HG03060 (cell line): Measurements from ENCODE around the gene ALDH3B1.
"Not testable (repeated sequence)": the region's sequence is repeated elsewhere in the genome, so short reads cannot be mapped to it uniquely, and the experiment has no call there.

ENCODE experiments used
- ATAC-seq: cut with Tn5 transposase; IDR thresholded peaks from one replicate; pipeline ENCODE4 v1.9.1; 2021; ENCODE audit warnings: low read depth, moderate number of reproducible peaks; ENCODE audit not compliant: unreplicated experiment

ALDH3B1 gene

GRCh38 chr11:68010090-68011041 lies at the start of gene ALDH3B1:
Gene ALDH3B1 (plus strand): TSS chr11:68010327. CDS start chr11:68015298, 4,971 bp downstream.
- no peak for ATAC-seq

GRCh38 chr11:67963217-67963616 lies 46.9 kb upstream of the ALDH3B1 start:
- not testable (repeated sequence) for ATAC-seq

GRCh38 chr11:67963879-67964278 lies 46.2 kb upstream of the ALDH3B1 start:
- not testable (repeated sequence) for ATAC-seq

GRCh38 chr11:67964746-67965145 lies 45.4 kb upstream of the ALDH3B1 start:
- not testable (repeated sequence) for ATAC-seq

GRCh38 chr11:67965830-67966348 lies 44.2 kb upstream of the ALDH3B1 start:
- not testable (repeated sequence) for ATAC-seq

- not testable (repeated sequence) for ATAC-seq
Observed at GRCh38 chr11:67974746-67975145, 35.4 kb upstream of the ALDH3B1 start.

GRCh38 chr11:67978766-67979418 lies 31.2 kb upstream of the ALDH3B1 start:
- not testable (repeated sequence) for ATAC-seq

GRCh38 chr11:67981226-67981625 lies 28.9 kb upstream of the ALDH3B1 start:
- not testable (repeated sequence) for ATAC-seq

- not testable (repeated sequence) for ATAC-seq
Observed at GRCh38 chr11:67982255-67982857, 27.8 kb upstream of the ALDH3B1 start.

- ATAC-seq, result no peak
Observed at GRCh38 chr11:67983951-67984350, 26.2 kb upstream of the ALDH3B1 start.

- not testable (repeated sequence) for ATAC-seq
Observed at GRCh38 chr11:67985302-67985701, 24.8 kb upstream of the ALDH3B1 start.

- ATAC-seq, result not testable (repeated sequence)
Observed at GRCh38 chr11:67990546-67991346, 19.4 kb upstream of the ALDH3B1 start.

- not testable (repeated sequence) for ATAC-seq
Observed at GRCh38 chr11:67991347-67992121, 18.6 kb upstream of the ALDH3B1 start.

- not testable (repeated sequence) for ATAC-seq
Observed at GRCh38 chr11:67993821-67994220, 16.3 kb upstream of the ALDH3B1 start.

GRCh38 chr11:67994387-67994786 lies 15.7 kb upstream of the ALDH3B1 start:
- ATAC-seq, result not testable (repeated sequence)

GRCh38 chr11:67995129-67995528 lies 15.0 kb upstream of the ALDH3B1 start:
- not testable (repeated sequence) for ATAC-seq

- not testable (repeated sequence) for ATAC-seq
Observed at GRCh38 chr11:67995579-67995978, 14.5 kb upstream of the ALDH3B1 start.

GRCh38 chr11:67996051-67996450 lies 14.1 kb upstream of the ALDH3B1 start:
- ATAC-seq, result no peak
